ENCODE measurements around the gene DNAH9. TPM values are rescaled to one million over a fixed set of nuclear protein-coding genes. Genes with fewer than 3 reads are reported as not detected.

The DNAH9 gene
- polyA plus RNA-seq, 1 donor from 2014 or later, result 2.0 TPM

DNA sequence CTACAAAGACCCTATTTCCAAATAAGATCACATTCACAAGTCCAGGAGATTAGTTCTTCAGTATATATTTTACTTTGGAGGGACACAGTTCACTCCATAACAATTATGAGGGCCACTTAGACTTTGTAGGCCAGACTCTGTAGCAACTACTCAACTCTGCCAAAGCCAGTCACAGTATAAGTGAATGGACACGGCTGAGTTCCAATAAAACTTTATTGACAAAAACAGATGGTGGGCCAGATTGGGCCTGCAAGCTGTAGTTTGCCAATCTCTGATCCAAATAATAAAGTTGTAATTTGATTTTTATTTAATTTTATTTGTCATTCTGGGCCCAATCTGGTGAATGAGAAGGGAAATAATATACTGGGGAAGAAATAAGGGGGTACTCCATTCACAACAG is 297.9 kb downstream of the DNAH9 start:
- H3F3A ChIP-seq (ENCODE audit: insufficient read depth, low read length, poor library complexity, severe bottlenecking), result no peaks in the 10 kb centered on the region

DNA sequence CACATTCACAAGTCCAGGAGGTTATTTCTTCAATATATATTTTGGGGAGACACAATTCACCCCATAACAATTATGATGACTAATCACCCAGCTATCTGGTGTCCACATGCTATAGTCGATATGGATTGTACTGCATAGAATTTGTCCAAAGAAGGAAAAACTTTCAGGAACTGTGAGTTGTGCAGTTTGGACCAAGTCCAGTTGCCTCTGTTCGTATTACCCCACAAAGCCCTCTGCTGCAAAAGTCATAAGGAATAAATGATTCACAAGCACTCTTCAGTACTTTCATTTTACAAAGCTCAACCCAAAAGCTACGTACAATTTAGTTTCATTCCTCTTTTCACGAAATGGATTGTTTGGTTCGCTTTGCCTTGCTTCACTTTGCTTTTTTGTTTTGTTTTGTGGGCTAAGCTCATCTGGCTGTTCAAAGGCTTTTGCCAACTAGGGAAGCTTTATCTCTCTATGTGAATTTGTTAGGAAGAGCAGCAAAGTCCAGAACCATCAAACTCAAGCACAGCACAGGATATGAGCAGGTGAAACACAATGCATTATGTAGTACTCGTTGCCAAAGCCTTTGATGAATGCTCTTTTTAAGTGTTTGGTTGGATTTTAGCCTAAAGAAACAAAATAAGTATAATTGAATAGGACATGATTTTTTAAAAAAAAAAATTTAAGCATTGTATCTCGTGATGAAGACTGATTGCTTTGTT is 300.4 kb downstream of the DNAH9 start:
- Histone ChIP-seq H3K4me2 (ENCODE audit: low read length) (no peak overlapping the region), H3F3A (ENCODE audit: insufficient read depth, low read length, poor library complexity, severe bottlenecking) (no peaks in the 10 kb centered on the region)

More for the DNA sequence above, 297.9 kb downstream of the DNAH9 start:
- Histone ChIP-seq H3K27ac (ENCODE audit: low read length) (no peak overlapping the region), H3K9ac (ENCODE audit: low read length) (no peak overlapping the region), H3K9me2 (ENCODE audit: insufficient read depth, low read length) (no peaks in the 10 kb centered on the region), H3K4me3 (ENCODE audit: low read length) (no peak overlapping the region), H2AFZ (ENCODE audit: low read depth, low read length) (no peak overlapping the region), H3K79me2 (replicated peaks; ENCODE audit: insufficient read depth, low read length) (no peaks in the 10 kb centered on the region), H4K20me1 (ENCODE audit: insufficient read depth) (no peaks in the 10 kb centered on the region), H3K4me2 (ENCODE audit: low read length) (no peak overlapping the region), H3K36me3 (ENCODE audit: insufficient read depth, low read length) (no peaks in the 10 kb centered on the region), H3K27me3 (ENCODE audit: insufficient read depth, low read depth, low read length) (no peaks in the 10 kb centered on the region), H3K9me3 (ENCODE audit: low read length) (no peaks in the 10 kb centered on the region)
- no peak for TF ChIP-seq TAF1 (IDR thresholded peaks at IDR 0.05; ENCODE audit: low read depth)
- no peak for TF ChIP-seq EP300 (conservative IDR thresholded peaks at IDR 0.05; ENCODE audit: poor library complexity, severe bottlenecking)
- no peak for TF ChIP-seq SMC3 (conservative IDR thresholded peaks at IDR 0.05; ENCODE audit: poor library complexity)
- TF ChIP-seq MXI1 (conservative IDR thresholded peaks at IDR 0.05; ENCODE audit: poor library complexity, severe bottlenecking), result no peak
- no peak for TF ChIP-seq RAD21 (conservative IDR thresholded peaks at IDR 0.05)
- TF ChIP-seq POLR2AphosphoS5 (IDR thresholded peaks at IDR 0.05), result no peak
- TF ChIP-seq EZH2 (IDR thresholded peaks at IDR 0.05; ENCODE audit: borderline replicate concordance, insufficient read depth, low read length, poor library complexity, severe bottlenecking), result no peak
- TF ChIP-seq, protein P1, sequence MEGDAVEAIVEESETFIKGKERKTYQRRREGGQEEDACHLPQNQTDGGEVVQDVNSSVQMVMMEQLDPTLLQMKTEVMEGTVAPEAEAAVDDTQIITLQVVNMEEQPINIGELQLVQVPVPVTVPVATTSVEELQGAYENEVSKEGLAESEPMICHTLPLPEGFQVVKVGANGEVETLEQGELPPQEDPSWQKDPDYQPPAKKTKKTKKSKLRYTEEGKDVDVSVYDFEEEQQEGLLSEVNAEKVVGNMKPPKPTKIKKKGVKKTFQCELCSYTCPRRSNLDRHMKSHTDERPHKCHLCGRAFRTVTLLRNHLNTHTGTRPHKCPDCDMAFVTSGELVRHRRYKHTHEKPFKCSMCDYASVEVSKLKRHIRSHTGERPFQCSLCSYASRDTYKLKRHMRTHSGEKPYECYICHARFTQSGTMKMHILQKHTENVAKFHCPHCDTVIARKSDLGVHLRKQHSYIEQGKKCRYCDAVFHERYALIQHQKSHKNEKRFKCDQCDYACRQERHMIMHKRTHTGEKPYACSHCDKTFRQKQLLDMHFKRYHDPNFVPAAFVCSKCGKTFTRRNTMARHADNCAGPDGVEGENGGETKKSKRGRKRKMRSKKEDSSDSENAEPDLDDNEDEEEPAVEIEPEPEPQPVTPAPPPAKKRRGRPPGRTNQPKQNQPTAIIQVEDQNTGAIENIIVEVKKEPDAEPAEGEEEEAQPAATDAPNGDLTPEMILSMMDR (IDR thresholded peaks at IDR 0.05; ENCODE audit: poor library complexity, severe bottlenecking), result no peak

More for the DNA sequence above, 300.4 kb downstream of the DNAH9 start:
- H2AFZ ChIP-seq (ENCODE audit: low read depth, low read length), result no peak overlapping the region
- no peaks in the 10 kb centered on the region for H3K36me3 ChIP-seq (ENCODE audit: insufficient read depth, low read length)
- no peak overlapping the region for H3K4me3 ChIP-seq (ENCODE audit: low read length)
- H3K9me2 ChIP-seq (ENCODE audit: insufficient read depth, low read length), result no peaks in the 10 kb centered on the region
- H3K27me3 ChIP-seq (ENCODE audit: insufficient read depth, low read depth, low read length), result no peaks in the 10 kb centered on the region
- H3K79me2 ChIP-seq (replicated peaks; ENCODE audit: insufficient read depth, low read length), result no peaks in the 10 kb centered on the region
- no peaks in the 10 kb centered on the region for H4K20me1 ChIP-seq (ENCODE audit: insufficient read depth)
- H3K9me3 ChIP-seq (ENCODE audit: low read length), result no peaks in the 10 kb centered on the region
- TF ChIP-seq SMC3 (conservative IDR thresholded peaks at IDR 0.05; ENCODE audit: poor library complexity), result no peak
- TF ChIP-seq MXI1 (conservative IDR thresholded peaks at IDR 0.05; ENCODE audit: poor library complexity, severe bottlenecking), result no peak
- no peak for TF ChIP-seq EZH2 (IDR thresholded peaks at IDR 0.05; ENCODE audit: borderline replicate concordance, insufficient read depth, low read length, poor library complexity, severe bottlenecking)
- TF ChIP-seq EP300 (conservative IDR thresholded peaks at IDR 0.05; ENCODE audit: poor library complexity, severe bottlenecking), result no peak
- no peak for TF ChIP-seq POLR2AphosphoS5 (IDR thresholded peaks at IDR 0.05)
- TF ChIP-seq, protein P2, sequence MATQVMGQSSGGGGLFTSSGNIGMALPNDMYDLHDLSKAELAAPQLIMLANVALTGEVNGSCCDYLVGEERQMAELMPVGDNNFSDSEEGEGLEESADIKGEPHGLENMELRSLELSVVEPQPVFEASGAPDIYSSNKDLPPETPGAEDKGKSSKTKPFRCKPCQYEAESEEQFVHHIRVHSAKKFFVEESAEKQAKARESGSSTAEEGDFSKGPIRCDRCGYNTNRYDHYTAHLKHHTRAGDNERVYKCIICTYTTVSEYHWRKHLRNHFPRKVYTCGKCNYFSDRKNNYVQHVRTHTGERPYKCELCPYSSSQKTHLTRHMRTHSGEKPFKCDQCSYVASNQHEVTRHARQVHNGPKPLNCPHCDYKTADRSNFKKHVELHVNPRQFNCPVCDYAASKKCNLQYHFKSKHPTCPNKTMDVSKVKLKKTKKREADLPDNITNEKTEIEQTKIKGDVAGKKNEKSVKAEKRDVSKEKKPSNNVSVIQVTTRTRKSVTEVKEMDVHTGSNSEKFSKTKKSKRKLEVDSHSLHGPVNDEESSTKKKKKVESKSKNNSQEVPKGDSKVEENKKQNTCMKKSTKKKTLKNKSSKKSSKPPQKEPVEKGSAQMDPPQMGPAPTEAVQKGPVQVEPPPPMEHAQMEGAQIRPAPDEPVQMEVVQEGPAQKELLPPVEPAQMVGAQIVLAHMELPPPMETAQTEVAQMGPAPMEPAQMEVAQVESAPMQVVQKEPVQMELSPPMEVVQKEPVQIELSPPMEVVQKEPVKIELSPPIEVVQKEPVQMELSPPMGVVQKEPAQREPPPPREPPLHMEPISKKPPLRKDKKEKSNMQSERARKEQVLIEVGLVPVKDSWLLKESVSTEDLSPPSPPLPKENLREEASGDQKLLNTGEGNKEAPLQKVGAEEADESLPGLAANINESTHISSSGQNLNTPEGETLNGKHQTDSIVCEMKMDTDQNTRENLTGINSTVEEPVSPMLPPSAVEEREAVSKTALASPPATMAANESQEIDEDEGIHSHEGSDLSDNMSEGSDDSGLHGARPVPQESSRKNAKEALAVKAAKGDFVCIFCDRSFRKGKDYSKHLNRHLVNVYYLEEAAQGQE (IDR thresholded peaks at IDR 0.05; ENCODE audit: borderline replicate concordance), result no peak
- TF ChIP-seq RAD21 (conservative IDR thresholded peaks at IDR 0.05), result no peak
- H3K9ac ChIP-seq (ENCODE audit: low read length), result no peak overlapping the region
- H3K27ac ChIP-seq (ENCODE audit: low read length), result no peak overlapping the region

Measured in neural cell (in vitro differentiated cells).